GM13977 (cell line): ENCODE results near the gene GPC5.

Experiments
- DNase-seq: peaks from one replicate; pipeline ENCODE4 v3.0.0; 2012; ENCODE audit warnings: low spot score
- CTCF ChIP-seq: IDR thresholded peaks from 2 replicates; pipeline ENCODE4 v1.5.1; 2012; ENCODE audit warnings: mild to moderate bottlenecking, control low read depth; ENCODE audit not compliant: insufficient read depth; ENCODE audit errors: extremely low read depth, missing control alignments
- in situ Hi-C: fragments of 300-500 bp; cut with MboI; formaldehyde crosslinking; loops from one replicate; pipeline ENCODE4 v1.12.0; 2022; ENCODE audit warnings: low sequenced_read_pairs, low pct_unique_long_range_greater_than_20kb, mixed read lengths, inconsistent platforms; ENCODE audit not compliant: unreplicated experiment

The GPC5 gene

GRCh38 chr13:92126399-92126798 is 728.0 kb downstream of the GPC5 start:
- no peak for TF ChIP-seq CTCF
- in situ Hi-C loops: no loop called here
- no peak for DNase-seq

GRCh38 chr13:92135509-92135908 is 737.1 kb downstream of the GPC5 start:
- in situ Hi-C loops: no loop called here
- no peak for DNase-seq
- TF ChIP-seq CTCF: no peak

GRCh38 chr13:92136449-92137155 is 738.2 kb downstream of the GPC5 start:
- no peak for DNase-seq
- TF ChIP-seq CTCF: no peak
- in situ Hi-C loops: no loop called here

GRCh38 chr13:92137520-92137919 is 739.1 kb downstream of the GPC5 start:
- TF ChIP-seq CTCF: no peak
- DNase-seq: no peak
- in situ Hi-C loops: no loop called here

- no peak for DNase-seq
- in situ Hi-C loops: no loop called here
- TF ChIP-seq CTCF: no peak
These were observed 745.3 kb downstream of the GPC5 start for GRCh38 chr13:92143766-92144165.

GRCh38 chr13:92150606-92151005 is 752.2 kb downstream of the GPC5 start:
- no peak for DNase-seq
- in situ Hi-C loops: no loop called here
- no peak for TF ChIP-seq CTCF
